DOHH2 (cell line): ENCODE data around the gene IRS1.

Experiments
- H3F3A ChIP-seq: fragments of 200-600 bp; sonication (generic), shearing (Covaris generic); 2 replicates; pipeline ENCODE4 v1.6.0; 2016; ENCODE audit warnings: antibody characterized with exemption, mild to moderate bottlenecking; ENCODE audit not compliant: control insufficient read depth, insufficient read depth
- H3K27ac ChIP-seq: fragments of 200-600 bp; sonication (generic); 2 replicates; pipeline ENCODE4 v1.5.1; 2014; ENCODE audit warnings: low read depth, mild to moderate bottlenecking, low read length, moderate library complexity
- H3K27me3 ChIP-seq: fragments of 200-600 bp; sonication (generic); 2 replicates; pipeline ENCODE4 v1.6.1; 2014; ENCODE audit warnings: mild to moderate bottlenecking, low read length, mixed read lengths; ENCODE audit not compliant: control insufficient read depth
- H3K36me3 ChIP-seq: fragments of 200-600 bp; sonication (generic); 2 replicates; pipeline ENCODE4 v1.6.1; 2014; ENCODE audit warnings: mild to moderate bottlenecking, low read length, moderate library complexity, mixed read lengths; ENCODE audit not compliant: control insufficient read depth
- H3K4me1 ChIP-seq: fragments of 200-600 bp; sonication (generic); 2 replicates; pipeline ENCODE4 v1.6.1; 2014; ENCODE audit warnings: mild to moderate bottlenecking, low read length, mixed read lengths; ENCODE audit not compliant: control insufficient read depth
- H3K4me2 ChIP-seq: fragments of 200-600 bp; sonication (generic); 2 replicates; pipeline ENCODE4 v1.6.0; 2014; ENCODE audit warnings: mild to moderate bottlenecking, low read length, moderate library complexity
- H3K4me3 ChIP-seq: fragments of 200-600 bp; sonication (generic); 2 replicates; pipeline ENCODE4 v1.5.1; 2014; ENCODE audit warnings: mild to moderate bottlenecking, low read length, mixed read lengths
- H3K79me2 ChIP-seq: fragments of 200-600 bp; sonication (generic); 2 replicates; pipeline ENCODE4 v1.6.1; 2014; ENCODE audit warnings: mild to moderate bottlenecking, low read length, mixed read lengths; ENCODE audit not compliant: control insufficient read depth
- H3K9me2 ChIP-seq: fragments of 200-600 bp; sonication (generic); replicated peaks from 2 replicates; pipeline ENCODE4 v1.6.1; 2014; ENCODE audit warnings: mild to moderate bottlenecking, low read length, mixed read lengths; ENCODE audit not compliant: control insufficient read depth
- H3K9me3 ChIP-seq: fragments of 200-600 bp; sonication (generic); 2 replicates; pipeline ENCODE4 v1.6.1; 2014; ENCODE audit warnings: antibody characterized with exemption, low read length, mixed read lengths; ENCODE audit not compliant: control insufficient read depth, insufficient read depth
- H4K20me1 ChIP-seq: fragments of 200-600 bp; sonication (generic); 2 replicates; pipeline ENCODE4 v1.6.0; 2014; ENCODE audit warnings: low read depth, mild to moderate bottlenecking, antibody characterized with exemption, low read length, moderate library complexity; ENCODE audit not compliant: control insufficient read depth, insufficient read depth
- EZH2phosphoT487 ChIP-seq: fragments of 200-600 bp; sonication (generic); IDR thresholded peaks from 2 replicates; pipeline ENCODE4 v1.6.1; 2017; ENCODE audit warnings: borderline replicate concordance, mild to moderate bottlenecking, antibody characterized with exemption, low read length, moderate library complexity, mixed read lengths
- TF ChIP-seq, protein P1 (sequence below): fragments of 200-600 bp; sonication (generic); IDR thresholded peaks from one replicate; pipeline ENCODE4 v1.5.1; 2014; ENCODE audit warnings: antibody characterized with exemption, mild to moderate bottlenecking, low read depth, low read length; ENCODE audit not compliant: poor library complexity, severe bottlenecking

IRS1 gene

DNA sequence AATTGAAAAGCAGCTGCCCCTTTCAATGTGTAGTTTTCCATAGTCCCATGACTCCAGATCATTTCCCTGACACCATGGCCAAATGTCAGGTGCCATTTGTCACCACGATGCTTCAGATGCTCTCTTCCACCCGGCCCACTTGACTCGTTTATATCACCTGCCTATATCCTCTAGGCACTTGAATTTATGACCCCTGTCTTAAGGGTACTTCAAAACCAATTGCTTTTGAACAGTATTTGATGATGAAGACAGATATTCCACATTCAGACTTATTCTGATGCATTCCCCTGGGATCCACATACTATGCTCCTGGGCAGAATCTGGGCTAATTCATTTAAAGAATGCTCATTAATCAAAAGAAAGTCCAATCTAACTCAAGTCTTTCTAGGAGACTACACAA, 19.3 kb upstream of the IRS1 start:
- no peaks in the 10 kb centered on the region for H3K9me3 ChIP-seq
- H3K36me3 ChIP-seq = no peaks in the 10 kb centered on the region
- no peaks in the 10 kb centered on the region for H3K9me2 ChIP-seq
- H3K79me2 ChIP-seq = no peaks in the 10 kb centered on the region
- H4K20me1 ChIP-seq = no peaks in the 10 kb centered on the region
- H3F3A ChIP-seq = no peaks in the 10 kb centered on the region
- no peak overlapping the region for H3K27ac ChIP-seq
- TF ChIP-seq, protein P1, sequence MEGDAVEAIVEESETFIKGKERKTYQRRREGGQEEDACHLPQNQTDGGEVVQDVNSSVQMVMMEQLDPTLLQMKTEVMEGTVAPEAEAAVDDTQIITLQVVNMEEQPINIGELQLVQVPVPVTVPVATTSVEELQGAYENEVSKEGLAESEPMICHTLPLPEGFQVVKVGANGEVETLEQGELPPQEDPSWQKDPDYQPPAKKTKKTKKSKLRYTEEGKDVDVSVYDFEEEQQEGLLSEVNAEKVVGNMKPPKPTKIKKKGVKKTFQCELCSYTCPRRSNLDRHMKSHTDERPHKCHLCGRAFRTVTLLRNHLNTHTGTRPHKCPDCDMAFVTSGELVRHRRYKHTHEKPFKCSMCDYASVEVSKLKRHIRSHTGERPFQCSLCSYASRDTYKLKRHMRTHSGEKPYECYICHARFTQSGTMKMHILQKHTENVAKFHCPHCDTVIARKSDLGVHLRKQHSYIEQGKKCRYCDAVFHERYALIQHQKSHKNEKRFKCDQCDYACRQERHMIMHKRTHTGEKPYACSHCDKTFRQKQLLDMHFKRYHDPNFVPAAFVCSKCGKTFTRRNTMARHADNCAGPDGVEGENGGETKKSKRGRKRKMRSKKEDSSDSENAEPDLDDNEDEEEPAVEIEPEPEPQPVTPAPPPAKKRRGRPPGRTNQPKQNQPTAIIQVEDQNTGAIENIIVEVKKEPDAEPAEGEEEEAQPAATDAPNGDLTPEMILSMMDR = no peak
- no peak for TF ChIP-seq EZH2phosphoT487
- no peaks in the 10 kb centered on the region for H3K27me3 ChIP-seq
- H3K4me1 ChIP-seq = no peaks in the 10 kb centered on the region
- no peak overlapping the region for H3K4me3 ChIP-seq
- no peak overlapping the region for H3K4me2 ChIP-seq

DNA sequence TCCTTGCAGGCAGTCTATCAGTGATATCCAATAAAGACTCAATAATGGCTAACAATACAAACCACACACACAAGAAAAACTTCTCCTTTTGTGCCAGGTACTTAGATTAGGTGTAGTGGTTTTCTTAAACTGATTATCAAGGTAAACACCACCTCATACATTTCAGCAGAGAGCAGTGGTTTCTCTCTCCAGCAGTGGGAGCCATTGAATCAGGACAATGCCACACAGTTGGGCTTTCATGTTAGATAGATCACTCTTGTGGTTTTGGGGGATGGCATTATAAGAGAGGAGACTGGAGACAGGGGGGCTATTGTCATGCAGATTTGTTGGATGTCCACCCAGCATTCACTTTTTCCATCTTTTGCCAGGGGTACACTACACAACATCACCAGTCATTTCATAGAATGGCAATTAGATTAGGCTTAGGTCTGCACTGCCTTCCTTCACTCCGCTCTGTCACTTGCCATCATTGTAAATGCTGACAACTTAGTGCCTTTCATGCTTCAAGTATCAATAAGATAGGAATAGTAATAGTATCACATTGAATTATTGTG, 13.6 kb upstream of the IRS1 start:
- H3K4me2 ChIP-seq = no peak overlapping the region
- H3K9me2 ChIP-seq = no peaks in the 10 kb centered on the region

DNA sequence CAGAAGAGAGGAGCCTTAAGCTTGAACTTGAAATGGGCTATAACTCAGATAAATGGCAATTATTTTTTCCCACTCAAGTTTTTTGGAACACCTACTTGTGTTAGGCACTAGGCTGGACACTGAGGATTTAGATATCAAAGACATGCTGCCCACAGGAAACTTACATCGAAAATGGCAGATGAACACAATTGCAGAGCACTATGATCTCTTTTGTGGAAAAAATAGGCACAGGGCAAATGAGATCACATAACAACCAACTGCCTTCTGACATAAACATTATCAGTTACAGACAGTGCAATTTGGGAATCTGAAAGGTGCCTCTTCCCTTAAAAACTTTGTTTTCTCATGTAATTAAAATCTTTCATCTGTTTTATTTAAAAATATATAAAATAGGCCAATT, 3.8 kb upstream of the IRS1 start:
- H3K4me1 ChIP-seq = peaks cover 25% of the 10 kb centered on the region
- peaks cover 5% of the 10 kb centered on the region; the same call in 1 of the 2 replicates for H3K36me3 ChIP-seq
- H3K4me2 ChIP-seq = no peak overlapping the region
- TF ChIP-seq EZH2phosphoT487 = no peak
- TF ChIP-seq, protein P1 = no peak
- H3K27ac ChIP-seq = no peak overlapping the region
- no peaks in the 10 kb centered on the region for H3K9me3 ChIP-seq
- H3F3A ChIP-seq = peaks cover 10% of the 10 kb centered on the region
- H4K20me1 ChIP-seq = no peaks in the 10 kb centered on the region
- no peaks in the 10 kb centered on the region for H3K9me2 ChIP-seq
- peaks cover 5% of the 10 kb centered on the region; the same call in 1 of the 2 replicates for H3K27me3 ChIP-seq
- no peak overlapping the region for H3K4me3 ChIP-seq
- peaks cover 11% of the 10 kb centered on the region for H3K79me2 ChIP-seq

More for the DNA sequence above, 13.6 kb upstream of the IRS1 start:
- Histone ChIP-seq H4K20me1 (no peaks in the 10 kb centered on the region), H3K36me3 (no peaks in the 10 kb centered on the region), H3K4me3 (no peak overlapping the region), H3K27me3 (peaks cover 4% of the 10 kb centered on the region; the same call in 1 of the 2 replicates), H3K79me2 (no peaks in the 10 kb centered on the region), H3K9me3 (no peaks in the 10 kb centered on the region), H3K27ac (no peak overlapping the region), H3K4me1 (no peaks in the 10 kb centered on the region), H3F3A (no peaks in the 10 kb centered on the region)
- no peak for TF ChIP-seq EZH2phosphoT487
- TF ChIP-seq, protein P1 = peak; percentile 67

GRCh38 chr2:226802573-226802972, 3.0 kb upstream of the IRS1 start:
- Histone ChIP-seq H3K36me3 (peaks cover 12% of the 10 kb centered on the region), H4K20me1 (0 out of 2 replicates have a peak, but pooled peaks cover 4% of the 10 kb centered on the region), H3K4me1 (peaks cover 33% of the 10 kb centered on the region), H3K4me2 (peak overlapping the region; percentile 95), H3K9me2 (no peaks in the 10 kb centered on the region), H3F3A (peaks cover 10% of the 10 kb centered on the region), H3K27ac (0 out of 2 replicates have a peak overlapping the region, but pooled peaks have one; percentile 17), H3K79me2 (peaks cover 19% of the 10 kb centered on the region), H3K27me3 (peaks cover 2% of the 10 kb centered on the region; the same call in 1 of the 2 replicates), H3K4me3 (peak overlapping the region; percentile 30; the same call in 1 of the 2 replicates), H3K9me3 (no peaks in the 10 kb centered on the region)
- TF ChIP-seq, protein P1 = peak; percentile 71
- no peak for TF ChIP-seq EZH2phosphoT487
